GM23248 (cell line): ENCODE data around the gene ZDHHC20.

Experiments
- EZH2 ChIP-seq: fragments of 200-600 bp; sonication (generic); IDR thresholded peaks from 2 replicates; pipeline ENCODE4 v1.6.1; 2018; ENCODE audit warnings: antibody characterized with exemption, mild to moderate bottlenecking; ENCODE audit not compliant: insufficient read depth, poor library complexity, severe bottlenecking
- EZH2phosphoT487 ChIP-seq: fragments of 200-600 bp; sonication (generic); IDR thresholded peaks from 2 replicates; pipeline ENCODE4 v1.6.1; 2018; ENCODE audit warnings: antibody characterized with exemption, moderate library complexity, mild to moderate bottlenecking, low read depth; ENCODE audit not compliant: insufficient read depth

DNA sequence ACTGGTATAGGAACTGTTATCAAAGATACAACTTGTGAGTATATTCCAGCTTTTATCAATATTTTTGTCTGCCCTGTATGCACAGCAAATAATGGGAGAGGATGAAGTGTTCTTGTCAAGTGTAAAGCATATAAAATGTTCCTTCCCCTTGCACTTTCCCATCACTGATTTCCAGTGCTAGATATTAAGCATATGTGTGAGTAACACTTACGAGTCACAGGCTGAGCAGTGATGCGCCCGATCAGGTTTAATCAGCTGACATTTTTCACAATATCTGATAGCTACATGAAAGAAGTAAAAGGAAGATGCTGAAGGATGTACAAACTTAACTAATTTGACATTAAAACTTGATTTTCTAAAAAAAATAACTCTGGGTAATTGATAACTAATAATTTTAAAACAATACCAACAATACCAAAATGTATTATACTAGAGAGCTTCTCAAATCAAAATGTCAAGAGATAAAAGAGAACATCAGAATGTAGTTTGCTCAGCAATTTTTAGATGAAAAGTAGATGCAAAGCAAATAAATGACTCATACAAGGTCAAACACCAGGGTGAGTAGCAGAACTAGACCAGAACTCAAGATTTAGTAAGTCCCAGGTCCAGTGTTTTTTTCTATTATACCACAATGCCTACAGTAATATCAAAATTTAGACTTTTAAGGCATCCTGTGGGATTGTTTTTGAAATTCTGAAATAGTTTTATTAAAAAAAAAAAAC lies 56.4 kb downstream of the ZDHHC20 start:
- TF ChIP-seq EZH2 (no peak), EZH2phosphoT487 (no peak)
